Middle frontal gyrus (tissue), 1 donor: Measurements from ENCODE around the gene KCNIP3.

ENCODE experiments used
- DNase-seq: peaks from one replicate; pipeline ENCODE4 v3.0.0-alpha.2; 2015; ENCODE audit warnings: low spot score; ENCODE audit errors: extremely low spot score

Gene KCNIP3

DNA sequence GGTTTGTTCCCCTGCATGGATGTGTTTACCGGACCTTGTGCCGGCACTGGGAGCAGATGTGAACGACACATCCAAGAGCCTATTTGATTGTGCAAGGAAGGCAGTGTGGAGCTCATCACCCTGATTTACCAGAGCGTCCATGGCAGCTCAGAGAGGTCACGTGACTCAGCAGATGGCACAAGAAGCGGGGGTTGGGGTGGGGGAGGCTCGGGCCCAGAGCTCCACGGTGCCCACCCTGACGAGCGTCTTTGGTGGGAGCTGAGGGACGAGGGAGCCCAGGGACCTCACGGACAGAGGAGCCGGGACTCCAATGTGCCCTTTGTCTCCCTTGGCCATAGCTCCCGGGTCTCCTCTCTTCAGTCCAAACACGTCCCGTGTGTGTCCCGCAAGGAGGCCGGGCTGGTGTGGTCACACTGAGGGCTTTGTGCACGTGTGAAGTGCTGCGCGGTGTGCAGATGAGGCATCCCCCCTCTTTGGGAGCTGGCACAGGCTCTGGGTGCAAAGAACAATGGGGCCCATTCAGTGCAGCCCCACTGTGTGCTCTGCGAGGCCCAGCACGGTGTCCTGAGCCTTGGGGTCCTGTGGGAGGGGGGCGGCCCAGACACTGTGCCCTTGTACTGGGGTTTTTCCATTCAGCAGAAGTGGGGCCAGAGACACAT is 15.5 kb downstream of the KCNIP3 start:
- DNase-seq: peak; percentile 73

DNA sequence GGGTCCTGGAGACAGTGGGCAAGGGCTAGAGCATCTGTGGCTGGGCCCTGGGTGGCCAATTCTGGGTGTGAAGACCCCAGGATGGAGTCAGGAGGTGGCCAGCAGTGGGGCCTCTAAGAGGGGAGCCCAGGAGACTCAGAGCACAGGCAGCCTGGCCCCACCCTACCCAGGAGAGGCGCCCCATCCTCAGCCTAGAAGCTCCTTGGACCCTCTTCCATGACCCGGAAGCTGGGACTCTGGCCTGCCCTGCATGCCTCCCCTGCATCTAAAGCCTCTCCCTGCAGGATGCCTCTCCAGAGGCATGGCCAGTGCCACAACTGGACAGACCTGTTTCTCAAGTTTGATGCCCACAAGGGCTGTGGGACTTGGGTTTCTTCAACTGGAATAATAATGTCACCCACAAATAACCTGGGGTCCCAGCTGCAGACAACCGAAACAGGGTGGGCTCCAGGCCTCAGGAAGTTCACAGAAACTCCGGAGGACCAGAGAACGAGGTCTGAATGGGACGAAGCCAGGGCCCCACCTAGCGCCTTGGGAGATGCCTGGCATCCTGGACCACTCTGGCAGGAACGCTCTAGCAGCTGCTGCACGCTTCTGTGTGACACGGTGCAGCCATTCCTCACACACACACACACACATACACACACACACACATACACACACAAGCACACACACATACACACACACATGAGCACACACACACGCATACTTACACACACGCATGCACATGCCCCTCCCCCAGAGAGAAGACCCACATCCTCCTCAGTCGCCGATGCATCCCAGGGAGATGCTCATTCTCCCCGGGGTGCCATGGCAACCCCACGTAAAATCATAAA is 16.4 kb downstream of the KCNIP3 start:
- DNase-seq: no peak

DNA sequence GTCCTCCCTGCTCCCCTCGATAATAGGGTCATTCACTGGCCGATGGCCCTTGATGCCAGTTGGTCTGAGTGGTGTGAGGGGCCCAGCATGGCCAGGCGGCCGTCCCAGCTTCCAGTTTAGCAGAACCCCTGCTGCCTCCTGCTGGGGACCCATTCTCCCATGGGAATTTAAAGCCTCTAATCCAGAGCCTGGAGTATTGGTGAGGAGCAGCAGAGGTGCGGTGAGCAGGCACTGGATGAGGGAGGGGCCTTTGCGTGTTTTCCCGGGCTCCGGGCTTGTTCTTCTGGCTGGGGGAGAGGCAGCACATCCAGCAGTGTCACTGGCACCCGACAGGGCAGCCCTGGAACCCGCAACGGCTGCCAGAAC is 17.4 kb downstream of the KCNIP3 start:
- no peak for DNase-seq

DNA sequence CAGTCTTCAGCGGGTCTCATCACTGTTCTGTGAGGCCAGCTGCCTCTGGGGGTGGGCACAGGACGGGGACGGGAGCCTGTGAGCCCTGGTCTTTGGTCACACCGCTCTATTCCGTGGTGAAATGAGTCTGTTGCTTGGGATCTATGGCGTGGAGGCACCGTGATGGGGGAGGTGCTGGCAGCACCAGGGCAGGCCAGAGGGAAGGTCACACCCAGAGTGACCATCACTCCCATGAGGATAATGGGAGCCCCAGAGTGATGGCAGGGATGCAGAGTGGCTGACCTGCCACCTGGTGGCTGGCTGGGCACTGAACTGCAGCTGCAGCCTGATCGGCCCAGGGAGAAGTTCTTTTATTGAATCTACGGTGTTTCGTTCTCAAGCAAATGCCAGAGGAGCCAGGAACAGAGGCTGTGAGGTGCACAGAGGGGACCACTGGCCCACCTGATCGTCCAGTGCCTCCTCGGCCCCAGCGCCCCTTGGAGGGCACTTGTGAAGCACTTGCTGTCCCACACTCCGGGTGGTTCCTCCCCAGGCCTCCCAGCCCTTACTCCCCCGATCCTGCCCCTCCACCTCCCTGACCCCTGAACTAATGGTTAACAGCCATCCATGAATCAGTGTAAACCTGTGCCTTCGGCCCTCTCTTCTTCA is 17.9 kb downstream of the KCNIP3 start:
- DNase-seq: no peak

DNA sequence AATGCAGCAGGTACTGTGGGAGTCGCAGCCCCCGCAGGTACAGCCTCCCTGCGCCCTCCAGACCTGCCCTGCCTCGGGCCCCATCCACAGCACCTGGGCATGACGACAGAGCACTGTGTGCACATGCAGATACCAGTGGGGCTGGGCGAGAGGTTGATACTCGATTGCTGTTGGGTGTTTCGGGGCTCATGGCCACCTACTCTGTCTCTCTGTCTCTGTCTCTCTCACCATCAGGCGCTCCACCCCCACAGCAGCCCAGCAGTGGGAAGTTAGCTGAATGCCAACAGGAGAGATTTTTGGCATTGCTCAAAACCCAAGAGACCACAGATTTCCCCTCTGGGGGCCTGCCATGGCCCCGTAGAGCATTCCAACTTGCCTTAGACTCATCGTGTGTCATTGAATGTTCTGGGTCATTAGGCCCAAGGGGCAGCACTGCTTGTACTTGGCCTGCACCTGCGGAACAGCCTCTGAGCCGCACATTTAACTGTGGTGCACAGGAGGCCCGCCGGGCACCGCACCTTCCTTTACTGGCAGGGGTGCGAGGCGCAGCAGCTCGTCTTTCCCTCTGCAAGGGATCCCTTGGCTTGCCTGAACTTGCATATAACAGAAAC is 18.8 kb downstream of the KCNIP3 start:
- no peak for DNase-seq

DNA sequence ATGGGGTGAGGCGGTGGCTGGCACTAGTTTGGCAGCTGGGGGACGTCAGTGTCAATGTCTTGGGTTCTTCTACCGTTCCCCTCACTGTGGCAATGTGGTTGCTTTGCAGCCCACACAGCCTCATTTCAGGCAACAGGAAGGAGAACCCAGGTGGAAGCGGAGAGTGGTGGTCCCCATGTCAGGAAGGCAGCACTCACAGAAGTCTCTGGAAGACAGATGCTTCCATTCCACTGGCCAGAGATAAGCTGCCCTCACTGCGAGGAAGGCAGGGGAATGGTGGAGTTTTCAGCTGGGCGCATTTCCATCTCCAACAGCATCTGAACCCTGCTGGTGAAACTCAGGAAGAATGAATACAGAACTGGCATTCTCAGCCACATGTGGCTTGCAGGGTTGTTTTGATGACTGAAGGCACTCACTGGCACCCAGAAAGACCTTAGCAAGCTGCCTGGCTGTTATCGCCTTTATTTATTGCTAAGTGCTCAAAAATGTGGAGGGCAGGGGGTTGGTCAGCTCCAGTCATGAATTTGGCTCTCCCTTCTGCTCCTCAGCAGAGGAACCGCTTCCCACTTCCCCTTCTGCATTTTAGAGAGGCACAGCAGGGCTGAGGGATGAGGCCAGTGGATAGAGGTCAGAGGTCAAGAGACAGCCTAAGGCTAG is 19.4 kb downstream of the KCNIP3 start:
- DNase-seq: no peak

DNA sequence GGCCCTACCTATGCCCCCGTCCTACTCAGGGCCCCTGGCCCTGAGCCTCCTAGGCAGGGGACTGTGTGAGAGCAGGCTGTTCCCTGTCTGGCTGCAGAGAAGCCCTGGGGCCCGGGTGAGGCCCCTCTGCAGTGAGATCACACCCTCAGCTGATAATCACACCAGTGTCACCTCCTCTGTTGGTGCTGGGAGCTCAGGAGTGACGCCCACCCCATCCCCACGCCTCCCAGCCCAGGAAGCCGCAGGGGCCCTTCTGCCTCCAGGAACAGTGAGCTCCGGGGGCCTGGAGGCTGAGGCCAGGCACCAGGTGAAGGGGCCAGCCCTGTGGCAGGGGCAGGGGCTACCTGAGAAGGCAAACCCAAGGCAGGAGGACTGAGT is 20.0 kb downstream of the KCNIP3 start:
- DNase-seq: no peak

DNA sequence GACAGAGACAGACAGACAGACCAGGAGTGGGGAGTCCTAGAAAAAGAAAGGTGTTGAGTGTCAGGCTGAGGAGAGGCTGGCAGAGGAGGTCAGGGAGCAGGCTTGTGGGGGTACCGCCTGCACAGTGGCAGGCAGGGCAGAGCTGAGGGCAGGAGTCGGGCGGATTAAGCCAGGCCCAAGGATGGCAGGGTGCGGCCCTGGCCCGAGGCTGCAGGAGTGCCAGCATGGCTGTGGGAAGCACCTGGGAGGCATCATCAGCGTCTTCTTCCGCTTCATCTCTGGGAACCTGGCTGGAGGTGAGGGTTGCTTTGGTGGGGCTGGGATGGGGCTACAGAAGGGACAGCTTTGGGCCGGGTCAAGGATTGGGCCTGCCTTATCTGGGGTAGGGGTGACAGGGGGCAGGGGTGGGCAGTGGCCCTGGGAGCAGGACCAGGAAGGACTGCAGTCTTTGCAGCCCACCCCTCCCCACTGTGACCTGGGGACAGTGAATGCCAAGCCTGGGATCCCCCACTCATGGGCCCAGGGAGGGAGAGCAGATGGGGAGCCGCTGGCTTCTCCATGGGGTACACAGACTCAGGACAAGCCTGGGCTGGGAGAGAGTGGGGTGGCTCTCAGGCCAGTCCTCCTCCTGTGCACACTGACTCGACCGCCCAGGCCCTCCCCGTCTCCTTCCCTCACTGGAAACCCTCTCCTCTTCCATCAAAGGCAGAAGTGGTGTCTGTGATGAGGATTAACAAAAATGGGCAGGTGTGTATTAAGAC is 20.7 kb downstream of the KCNIP3 start:
- no peak for DNase-seq

DNA sequence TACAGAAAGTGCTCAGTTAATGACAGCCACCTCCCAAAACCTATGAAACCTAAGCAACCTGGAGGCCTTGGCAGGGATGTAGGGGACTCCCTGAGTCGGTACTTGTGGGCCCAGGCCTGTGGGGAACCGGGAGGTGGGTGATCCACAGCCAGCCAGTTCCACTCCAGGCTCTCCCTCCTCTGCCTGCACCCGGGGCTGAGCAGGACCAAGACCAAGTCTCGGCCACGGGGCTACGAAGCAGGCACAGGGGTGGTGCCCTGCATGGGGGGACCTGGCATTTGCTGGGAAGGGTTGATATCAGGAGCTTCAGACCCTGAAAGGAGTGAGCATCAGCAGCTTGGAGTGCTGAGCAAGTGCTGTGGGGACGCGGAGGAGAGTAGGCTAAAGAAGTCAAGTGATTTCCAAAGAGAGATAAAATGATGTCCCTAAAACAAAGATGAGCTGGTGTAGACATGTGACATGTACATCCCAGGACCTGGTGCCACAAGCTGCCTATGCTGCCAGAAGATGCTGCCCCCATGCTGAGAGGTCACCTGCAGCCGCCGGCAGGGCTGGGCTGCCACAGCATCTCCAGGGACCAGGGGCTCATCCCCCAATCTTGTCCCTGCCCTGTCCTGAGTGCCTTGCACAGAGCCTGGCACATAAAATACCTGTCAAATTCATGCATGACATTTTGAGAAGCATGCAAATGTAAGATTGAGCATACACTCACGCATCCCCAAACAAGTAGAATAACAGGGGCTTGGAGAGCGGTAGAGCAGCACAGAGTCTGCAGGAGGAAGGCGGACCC is 21.5 kb downstream of the KCNIP3 start:
- DNase-seq: no peak

DNA sequence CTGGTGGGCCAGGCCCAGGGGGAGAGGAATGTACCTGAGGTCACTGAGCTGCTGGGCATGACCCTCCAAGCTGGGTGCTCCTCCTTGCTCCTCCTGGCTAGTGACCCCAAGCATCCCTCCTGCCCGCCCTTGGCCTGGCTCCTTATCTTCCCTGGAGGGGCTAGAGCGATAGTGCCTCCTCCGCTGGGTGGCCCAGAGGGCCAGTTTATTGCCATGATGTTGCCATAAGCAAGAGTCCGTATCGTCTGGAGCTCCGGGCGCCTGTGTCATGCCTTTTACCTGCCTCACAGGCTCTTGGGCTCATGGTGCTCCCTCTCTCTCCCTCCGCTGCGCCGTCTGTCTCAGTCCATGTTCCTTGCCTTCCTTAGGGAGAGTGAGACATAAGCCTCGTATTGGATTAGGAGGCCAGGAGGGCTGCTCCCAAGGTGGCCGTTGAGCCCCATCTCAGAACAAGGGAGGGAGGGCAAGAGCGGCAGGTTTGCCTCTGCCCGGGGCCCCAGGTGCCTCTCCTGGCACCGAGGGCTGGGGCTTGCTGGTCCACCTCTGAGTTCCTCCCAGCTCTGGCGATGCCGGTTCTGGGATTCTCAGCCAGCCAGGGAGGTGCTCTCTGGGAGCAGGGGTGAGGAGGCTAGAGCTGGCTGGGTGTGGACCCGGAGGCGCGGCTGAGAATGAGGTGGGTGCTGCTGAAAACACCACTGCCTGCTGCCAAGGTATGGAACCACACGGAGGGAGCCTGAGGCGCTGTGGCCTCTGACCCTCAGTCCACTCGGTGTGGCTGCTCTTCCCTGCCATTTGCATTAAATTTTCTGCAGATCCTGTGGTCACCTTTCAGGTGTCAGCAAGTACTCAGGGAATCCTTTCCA is 22.6 kb downstream of the KCNIP3 start:
- no peak for DNase-seq

DNA sequence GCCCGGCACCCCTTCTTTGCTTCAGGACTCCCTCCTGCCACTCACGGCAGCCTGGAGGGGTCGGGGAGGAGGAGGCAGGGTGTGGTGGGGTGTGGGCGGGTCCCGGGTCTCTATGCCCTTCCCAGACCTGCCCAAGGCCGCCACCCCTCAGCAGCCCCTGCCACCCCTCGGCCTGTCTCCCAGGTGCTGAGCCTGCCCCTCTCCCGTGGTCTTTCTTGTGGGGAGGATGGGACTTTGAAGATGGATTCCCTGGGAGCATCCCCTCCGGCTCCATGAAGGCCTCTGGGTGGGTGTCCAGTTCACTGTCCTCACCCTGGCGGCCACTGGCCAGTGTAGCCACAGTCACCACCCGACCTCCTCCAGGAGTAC is 23.2 kb downstream of the KCNIP3 start:
- DNase-seq: no peak

DNA sequence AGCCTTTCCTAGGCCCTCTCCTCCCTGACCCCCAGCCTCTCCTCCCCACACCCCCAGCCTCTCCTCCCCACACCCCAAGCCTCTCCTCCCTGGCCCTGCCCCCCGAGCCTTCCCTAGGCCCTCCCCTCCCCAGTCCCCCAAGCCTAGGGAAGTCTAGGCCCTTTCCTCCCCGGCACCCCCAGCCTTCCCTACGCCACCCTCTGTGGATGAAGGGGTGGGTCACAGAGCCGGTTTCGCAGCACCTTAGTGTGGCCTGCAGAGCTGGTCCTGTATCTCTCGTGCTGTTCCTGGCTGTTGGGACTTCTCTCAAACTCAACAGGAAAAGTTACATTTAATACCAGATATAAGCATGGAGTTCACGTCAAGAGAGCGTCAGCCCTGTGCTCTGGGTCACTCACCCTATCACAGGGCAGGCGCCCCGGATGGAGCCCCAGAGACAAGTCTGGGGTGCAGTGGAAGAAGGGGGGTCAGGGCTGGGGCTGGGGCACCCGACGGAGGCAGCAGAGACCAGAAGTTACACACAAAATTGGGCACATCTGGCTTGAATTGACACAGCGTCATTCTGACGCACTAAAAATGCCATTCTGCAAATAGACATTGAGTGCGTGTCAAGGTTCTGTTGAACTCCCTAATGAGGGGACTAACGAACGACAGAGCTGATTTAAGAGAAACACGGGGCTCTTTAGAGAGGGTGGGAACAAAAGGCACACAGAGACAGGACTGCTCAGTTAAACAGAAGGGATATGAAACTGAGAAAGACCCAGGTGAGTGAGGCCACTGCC is 24.0 kb downstream of the KCNIP3 start:
- no peak for DNase-seq

DNA sequence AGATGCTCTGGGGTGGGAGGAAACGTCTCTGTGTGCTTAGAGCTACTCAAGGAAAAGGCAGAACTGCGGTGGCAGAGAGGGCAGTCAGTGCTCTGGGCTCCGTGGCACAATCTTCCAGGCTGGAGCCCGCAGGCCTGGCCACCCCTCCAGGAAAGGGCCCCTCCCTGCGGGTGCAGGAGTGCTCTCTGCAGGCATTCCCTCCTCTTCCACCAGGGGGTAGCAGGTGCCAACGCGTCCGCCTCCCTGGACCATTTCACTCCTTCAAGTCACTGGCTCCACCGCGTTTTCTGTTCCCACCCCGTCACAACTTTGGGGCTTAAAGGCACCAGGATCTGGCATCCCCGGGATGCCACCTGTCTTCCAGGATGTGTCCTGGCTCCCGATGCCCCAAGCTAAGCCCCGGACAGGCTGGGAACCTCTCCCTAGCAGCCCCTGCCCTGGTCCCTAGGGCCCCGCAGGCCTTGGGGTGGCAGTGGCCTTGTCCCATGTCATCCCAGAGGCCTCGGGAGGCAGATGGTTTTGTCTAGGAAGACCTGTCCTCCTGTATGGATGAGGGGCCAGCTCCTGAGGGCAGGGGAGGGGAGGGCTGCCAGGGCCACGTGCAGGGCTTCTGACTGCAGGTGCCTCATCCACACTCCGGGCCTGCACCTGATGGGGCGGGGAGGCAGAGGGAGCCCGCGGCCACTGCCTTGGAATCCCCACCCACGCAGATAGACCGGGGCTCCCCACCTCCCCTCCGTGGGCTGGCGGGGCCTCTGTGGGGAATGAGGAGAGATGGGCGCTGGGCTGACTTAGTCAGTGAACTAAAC is 26.4 kb downstream of the KCNIP3 start:
- DNase-seq: no peak

DNA sequence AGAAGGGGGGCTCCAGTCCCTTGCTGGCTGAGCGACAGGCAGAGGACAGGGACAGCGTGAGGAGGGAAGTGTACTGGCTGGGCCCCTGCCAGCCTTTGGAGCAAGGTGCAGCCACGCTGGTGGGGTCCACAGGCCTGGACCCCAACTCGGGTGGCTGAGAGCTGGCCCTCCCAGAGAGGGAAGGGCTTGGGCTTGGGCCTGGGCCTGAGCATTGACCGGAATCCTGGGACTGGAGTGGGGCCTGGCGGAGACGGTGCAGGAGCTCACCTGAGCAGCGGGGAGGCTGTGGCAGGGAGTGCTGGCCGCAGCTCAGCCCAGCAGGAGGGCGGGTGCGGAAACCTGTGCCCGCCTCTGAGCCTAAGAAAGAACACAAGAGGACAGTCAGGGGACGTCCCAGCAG is 27.9 kb downstream of the KCNIP3 start:
- no peak for DNase-seq

DNA sequence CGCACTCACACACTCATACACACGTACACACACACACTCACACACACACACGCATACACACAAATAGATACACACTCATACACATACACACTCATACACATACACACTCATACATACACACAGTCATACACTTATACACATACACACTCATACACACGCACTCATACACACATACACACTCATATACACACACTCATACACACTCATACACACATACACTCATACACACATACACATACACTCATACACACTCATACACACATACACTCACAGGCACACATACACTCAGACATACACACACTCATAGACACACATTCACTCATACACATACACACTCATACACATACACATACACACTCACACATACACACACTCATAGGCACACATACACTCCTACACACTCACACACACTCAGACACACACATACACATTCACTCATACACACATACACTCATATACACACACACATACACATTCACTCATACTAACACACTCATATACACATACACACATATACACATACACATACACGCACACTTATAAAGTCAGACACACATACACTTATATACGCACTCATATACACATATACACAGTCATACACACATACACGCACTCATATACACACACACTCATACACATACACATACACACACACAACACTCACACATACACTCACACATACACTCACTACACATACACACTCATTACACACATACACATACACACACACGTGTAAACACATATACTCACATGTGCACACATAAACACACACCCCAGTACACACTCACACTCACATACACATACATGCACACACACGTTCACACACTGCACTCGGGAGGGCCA is 28.7 kb downstream of the KCNIP3 start:
- DNase-seq: no peak

DNA sequence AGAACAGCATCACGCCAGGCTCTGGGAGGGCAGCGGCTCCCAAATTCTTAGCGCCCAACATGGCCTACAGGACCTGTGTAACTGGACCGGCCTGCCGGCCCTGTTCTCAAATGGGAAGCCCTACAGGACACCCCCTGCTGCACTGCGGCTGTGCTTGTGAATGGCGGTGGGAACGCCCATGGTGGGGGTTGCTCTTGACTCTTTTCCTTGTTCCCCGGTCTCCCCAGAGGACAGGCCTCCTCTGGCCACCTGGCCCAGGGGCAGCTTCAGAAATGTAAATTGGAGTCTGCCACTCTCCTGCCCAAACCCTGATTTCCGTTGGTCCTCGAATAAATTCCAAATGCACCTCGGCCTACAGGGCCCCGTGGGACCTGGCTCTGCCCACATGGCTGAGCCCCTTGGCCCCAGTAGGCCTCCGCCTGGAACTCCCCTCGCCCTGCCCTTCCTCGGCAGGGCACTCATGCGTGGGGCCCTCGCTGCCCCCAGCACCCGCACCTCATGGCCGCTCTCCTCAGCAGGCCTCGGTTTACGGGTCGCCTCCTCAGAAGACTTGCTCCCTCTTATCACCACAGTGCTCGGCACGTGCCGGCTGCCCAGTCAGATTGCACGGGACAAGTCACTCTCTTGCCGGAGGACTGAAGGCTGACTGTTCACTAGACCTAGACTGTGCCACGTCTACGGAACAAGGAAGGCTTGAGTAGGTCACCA is 29.4 kb downstream of the KCNIP3 start:
- no peak for DNase-seq
